K562 (cell line): Measurements from ENCODE around the gene SIRT7. TPM values are rescaled to one million over a fixed set of nuclear protein-coding genes. Genes with fewer than 3 reads are reported as not detected.

ENCODE experiments used
- DNMT1 ChIP-seq: fragments of 450-650 bp; IDR thresholded peaks from 2 replicates; pipeline ENCODE4 v1.6.1; 2016; ENCODE audit warnings: antibody characterized with exemption, mild to moderate bottlenecking
- ELF1 ChIP-seq: fragments of 200-800 bp; sonication (Bioruptor generic); IDR thresholded peaks from 2 replicates; pipeline ENCODE4 v1.6.1; 2016; ENCODE audit warnings: missing genetic modification characterization, missing compliant biosample characterization
- FOXJ3 ChIP-seq: sonication (generic); formaldehyde crosslinking; IDR thresholded peaks from 2 replicates; pipeline ENCODE4 v1.4.0; 2020; ENCODE audit warnings: mild to moderate bottlenecking, missing genetic modification reagents
- FOXK1 ChIP-seq: sonication (generic); formaldehyde crosslinking; IDR thresholded peaks from 2 replicates; pipeline ENCODE4 v1.8.0; 2022; ENCODE audit warnings: missing genetic modification reagents, mild to moderate bottlenecking, borderline replicate concordance
- HDAC1 ChIP-seq, 2 experiments: fragments of 450-650 bp; IDR thresholded peaks; 2 replicates each; pipeline ENCODE4 v1.6.1; 2016 to 2017; ENCODE audit warnings: inconsistent platforms in 1 of 2, mild to moderate bottlenecking in 1 of 2, moderate library complexity in 1 of 2
- HDAC2 ChIP-seq: fragments of 450-650 bp; IDR thresholded peaks from 2 replicates; pipeline ENCODE4 v1.6.1; 2016; ENCODE audit warnings: mild to moderate bottlenecking
- ILK ChIP-seq: fragments of 450-650 bp; IDR thresholded peaks from 2 replicates; pipeline ENCODE4 v1.6.1; 2016; ENCODE audit warnings: missing genetic modification characterization, low read depth, mild to moderate bottlenecking, missing compliant biosample characterization, moderate library complexity, borderline replicate concordance
- KDM1A ChIP-seq, 2 experiments: fragments of 450-650 bp; IDR thresholded peaks; 2 replicates each; pipeline ENCODE4 v1.6.1; 2016; ENCODE audit warnings: mild to moderate bottlenecking in 2 of 2
- KLF10 ChIP-seq: fragments of 250-450 bp; sonication (Bioruptor Pico); IDR thresholded peaks from 2 replicates; pipeline ENCODE4 v1.6.1; 2021; ENCODE audit warnings: matching md5 sums
- MTA1 ChIP-seq: fragments of 450-650 bp; IDR thresholded peaks from 2 replicates; pipeline ENCODE4 v1.6.1; 2017; ENCODE audit warnings: borderline replicate concordance
- NFIC ChIP-seq: fragments of 450-650 bp; IDR thresholded peaks from 2 replicates; pipeline ENCODE4 v1.6.1; 2017; ENCODE audit warnings: mild to moderate bottlenecking, inconsistent platforms
- PHF8 ChIP-seq: fragments of 200-600 bp; sonication (generic); IDR thresholded peaks from 2 replicates; pipeline ENCODE4 v1.6.1; 2012; ENCODE audit warnings: mixed run types, mild to moderate bottlenecking, inconsistent platforms, low read length, moderate library complexity, borderline replicate concordance
- PML ChIP-seq: IDR thresholded peaks from 2 replicates; pipeline ENCODE4 v1.6.1; 2012; ENCODE audit warnings: low read length, inconsistent platforms
- RAD51 ChIP-seq: fragments of 450-650 bp; IDR thresholded peaks from 2 replicates; pipeline ENCODE4 v1.7.1; 2016; ENCODE audit warnings: low read depth, mild to moderate bottlenecking, borderline replicate concordance
- RBM34 ChIP-seq: fragments of 200-400 bp; formaldehyde crosslinking; IDR thresholded peaks from 2 replicates; pipeline ENCODE4 v1.6.1; 2018; ENCODE audit warnings: low read length, borderline replicate concordance; ENCODE audit not compliant: insufficient read depth
- SETDB1 ChIP-seq: IDR thresholded peaks from one replicate; pipeline ENCODE4 v1.6.1; 2012; ENCODE audit warnings: low read length, control low read depth, inconsistent platforms
- SMARCC2 ChIP-seq: fragments of 450-650 bp; IDR thresholded peaks from 2 replicates; pipeline ENCODE4 v1.6.1; 2017; ENCODE audit warnings: antibody characterized with exemption, moderate library complexity, mild to moderate bottlenecking, low read depth
- TSC22D4 ChIP-seq: fragments of 450-650 bp; IDR thresholded peaks from 2 replicates; pipeline ENCODE4 v1.6.1; 2016; ENCODE audit warnings: missing genetic modification characterization, missing biosample characterization, control low read depth
- ZNF134 ChIP-seq: fragments of 250-450 bp; sonication (Bioruptor Pico); conservative IDR thresholded peaks from 2 replicates; pipeline ENCODE4 v1.4.0; 2020
- ZNF217 ChIP-seq: sonication (generic); formaldehyde crosslinking; IDR thresholded peaks from 2 replicates; pipeline ENCODE4 v1.8.0; 2022; ENCODE audit warnings: mild to moderate bottlenecking, missing genetic modification reagents
- ZNF583 ChIP-seq: fragments of 250-450 bp; sonication (Bioruptor Pico); IDR thresholded peaks from 2 replicates; pipeline ENCODE4 v1.4.0; 2020
- ZNF695 ChIP-seq: fragments of 450-650 bp; formaldehyde crosslinking; IDR thresholded peaks from 2 replicates; pipeline ENCODE4 v1.4.0; 2020; ENCODE audit warnings: mild to moderate bottlenecking, moderate library complexity
- ZNF764 ChIP-seq: fragments of 250-450 bp; sonication (Bioruptor Pico); IDR thresholded peaks from 2 replicates; pipeline ENCODE4 v1.4.0; 2020; ENCODE audit warnings: low read depth, mild to moderate bottlenecking, moderate library complexity
- polyA plus RNA-seq, 8 experiments: library from polyadenylated mRNA; depleted of rRNA in 4 of 8; stranded (reverse) in 5 of 8; unstranded in 3 of 8; fragments of >200 nt; fragmentation: Nextera tagmentation in 2 of 8; fragmentation: Illumina TruSeq in 1 of 8; extraction: Ambion mirVana in 2 of 8; extraction: Trizol in 1 of 8; gene quantifications; 2 replicates each; pipeline versions ENCODE4 v1.2.1 to v1.2.3, GENCODE V29; 2011 to 2014; ENCODE audit warnings: inconsistent platforms in 1 of 8, missing spikeins in 1 of 8
- total RNA-seq, 7 experiments: library from RNA; depleted of rRNA in 6 of 7; stranded (reverse); fragments of >200 nt in 6 of 7; fragmentation: Illumina TruSeq in 2 of 7; extraction: Trizol in 2 of 7; gene quantifications; 2 replicates each; pipeline versions ENCODE4 v1.2.1 to v1.2.3, GENCODE V29; 2011 to 2021; ENCODE audit warnings: low replicate concordance in 1 of 7
- TF ChIP-seq, protein P1 (sequence below): fragments of 200-800 bp; sonication (Bioruptor generic); IDR thresholded peaks from 2 replicates; pipeline ENCODE4 v1.6.1; 2016; ENCODE audit warnings: missing genetic modification characterization, missing compliant biosample characterization
- TF ChIP-seq, protein P2 (sequence below): conservative IDR thresholded peaks from 2 replicates; pipeline ENCODE4 v1.6.1; 2011; ENCODE audit warnings: low read depth, mild to moderate bottlenecking, low read length; ENCODE audit not compliant: control insufficient read depth

Gene SIRT7
- total and polyA plus RNA-seq, 9 of the 15 experiments (the other 6 are each of a cell fraction or from before 2014, with no cell fraction given) = 1.6 to 54.8 (median 20.3) TPM

DNA sequence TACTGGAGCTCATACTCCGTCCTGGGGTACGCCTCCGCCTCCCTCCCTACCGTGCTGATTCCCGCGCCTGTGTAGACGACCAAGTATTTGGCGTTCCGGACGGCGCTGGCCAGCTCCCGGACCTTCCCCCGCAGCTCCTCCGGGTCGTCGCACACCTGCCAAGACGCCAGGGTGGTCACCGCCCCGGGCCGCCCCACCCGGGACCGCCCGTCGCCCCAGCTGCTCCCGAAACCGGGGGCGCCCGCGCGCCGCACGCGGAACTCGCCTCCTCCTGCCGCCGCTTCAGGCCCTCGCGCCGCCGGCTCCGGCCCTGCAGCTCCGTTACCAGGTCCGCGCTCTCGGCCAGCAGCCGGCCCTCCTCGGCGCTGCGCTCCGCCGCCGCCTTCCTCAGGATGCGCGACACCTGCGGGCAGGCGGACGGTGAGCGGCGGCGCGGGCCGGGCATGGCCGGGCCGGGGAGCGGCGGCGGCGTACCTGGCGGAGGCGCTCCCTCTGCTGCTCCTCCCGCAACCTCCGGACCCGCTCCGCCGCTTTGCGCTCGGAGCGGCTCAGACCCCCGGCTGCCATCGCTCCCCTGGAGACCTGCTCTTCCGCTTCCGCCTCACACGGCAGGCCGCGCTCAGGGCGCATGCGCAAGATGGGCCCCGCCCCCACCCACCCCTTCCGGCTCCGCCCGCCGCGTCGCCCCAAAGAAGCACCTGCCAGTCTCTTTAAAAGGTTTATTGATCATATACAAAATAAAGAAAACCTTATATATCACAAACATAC is at the start of gene SIRT7 (continued):
- TF ChIP-seq RBM34 (no peak), HDAC1 (IDR thresholded peaks at IDR 0.05) (no peak), ZNF764 (CRISPR knock-in tag) (no peak), TSC22D4 (tag) (no peak), PHF8 (peak; percentile 69; the same call in 1 of the 2 replicates), FOXJ3 (CRISPR knock-in tag) (no peak), KLF10 (CRISPR knock-in tag) (no peak), PML (0 out of 2 replicates have a peak, but pooled peaks have one; percentile 31), ZNF583 (CRISPR knock-in tag) (0 out of 2 replicates have a peak, but pooled peaks have one; percentile 38), ZNF217 (CRISPR knock-in tag) (no peak), ZNF695 (CRISPR knock-in tag) (no peak), NFIC (no peak), MTA1 (no peak), FOXK1 (CRISPR knock-in tag) (no peak), ZNF134 (CRISPR knock-in tag) (no peak), ILK (tag) (no peak), DNMT1 (no peak), RAD51 (no peak), KDM1A (IDR thresholded peaks at IDR 0.05) (no peak), HDAC2 (no peak), ELF1 (peak; percentile 90), SETDB1 (no peak), SMARCC2 (no peak)
- TF ChIP-seq, protein P1, sequence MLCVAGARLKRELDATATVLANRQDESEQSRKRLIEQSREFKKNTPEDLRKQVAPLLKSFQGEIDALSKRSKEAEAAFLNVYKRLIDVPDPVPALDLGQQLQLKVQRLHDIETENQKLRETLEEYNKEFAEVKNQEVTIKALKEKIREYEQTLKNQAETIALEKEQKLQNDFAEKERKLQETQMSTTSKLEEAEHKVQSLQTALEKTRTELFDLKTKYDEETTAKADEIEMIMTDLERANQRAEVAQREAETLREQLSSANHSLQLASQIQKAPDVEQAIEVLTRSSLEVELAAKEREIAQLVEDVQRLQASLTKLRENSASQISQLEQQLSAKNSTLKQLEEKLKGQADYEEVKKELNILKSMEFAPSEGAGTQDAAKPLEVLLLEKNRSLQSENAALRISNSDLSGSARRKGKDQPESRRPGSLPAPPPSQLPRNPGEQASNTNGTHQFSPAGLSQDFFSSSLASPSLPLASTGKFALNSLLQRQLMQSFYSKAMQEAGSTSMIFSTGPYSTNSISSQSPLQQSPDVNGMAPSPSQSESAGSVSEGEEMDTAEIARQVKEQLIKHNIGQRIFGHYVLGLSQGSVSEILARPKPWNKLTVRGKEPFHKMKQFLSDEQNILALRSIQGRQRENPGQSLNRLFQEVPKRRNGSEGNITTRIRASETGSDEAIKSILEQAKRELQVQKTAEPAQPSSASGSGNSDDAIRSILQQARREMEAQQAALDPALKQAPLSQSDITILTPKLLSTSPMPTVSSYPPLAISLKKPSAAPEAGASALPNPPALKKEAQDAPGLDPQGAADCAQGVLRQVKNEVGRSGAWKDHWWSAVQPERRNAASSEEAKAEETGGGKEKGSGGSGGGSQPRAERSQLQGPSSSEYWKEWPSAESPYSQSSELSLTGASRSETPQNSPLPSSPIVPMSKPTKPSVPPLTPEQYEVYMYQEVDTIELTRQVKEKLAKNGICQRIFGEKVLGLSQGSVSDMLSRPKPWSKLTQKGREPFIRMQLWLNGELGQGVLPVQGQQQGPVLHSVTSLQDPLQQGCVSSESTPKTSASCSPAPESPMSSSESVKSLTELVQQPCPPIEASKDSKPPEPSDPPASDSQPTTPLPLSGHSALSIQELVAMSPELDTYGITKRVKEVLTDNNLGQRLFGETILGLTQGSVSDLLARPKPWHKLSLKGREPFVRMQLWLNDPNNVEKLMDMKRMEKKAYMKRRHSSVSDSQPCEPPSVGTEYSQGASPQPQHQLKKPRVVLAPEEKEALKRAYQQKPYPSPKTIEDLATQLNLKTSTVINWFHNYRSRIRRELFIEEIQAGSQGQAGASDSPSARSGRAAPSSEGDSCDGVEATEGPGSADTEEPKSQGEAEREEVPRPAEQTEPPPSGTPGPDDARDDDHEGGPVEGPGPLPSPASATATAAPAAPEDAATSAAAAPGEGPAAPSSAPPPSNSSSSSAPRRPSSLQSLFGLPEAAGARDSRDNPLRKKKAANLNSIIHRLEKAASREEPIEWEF (CRISPR knock-in tag) = no peak
- TF ChIP-seq, protein P2, sequence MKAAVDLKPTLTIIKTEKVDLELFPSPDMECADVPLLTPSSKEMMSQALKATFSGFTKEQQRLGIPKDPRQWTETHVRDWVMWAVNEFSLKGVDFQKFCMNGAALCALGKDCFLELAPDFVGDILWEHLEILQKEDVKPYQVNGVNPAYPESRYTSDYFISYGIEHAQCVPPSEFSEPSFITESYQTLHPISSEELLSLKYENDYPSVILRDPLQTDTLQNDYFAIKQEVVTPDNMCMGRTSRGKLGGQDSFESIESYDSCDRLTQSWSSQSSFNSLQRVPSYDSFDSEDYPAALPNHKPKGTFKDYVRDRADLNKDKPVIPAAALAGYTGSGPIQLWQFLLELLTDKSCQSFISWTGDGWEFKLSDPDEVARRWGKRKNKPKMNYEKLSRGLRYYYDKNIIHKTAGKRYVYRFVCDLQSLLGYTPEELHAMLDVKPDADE = 0 out of 2 replicates have a peak, but pooled peaks have one; percentile 67
